Ramos (cell line): ENCODE results near the gene IGF2BP2.
"Not testable (repeated sequence)": the region's sequence is repeated elsewhere in the genome, so short reads cannot be mapped to it uniquely, and the experiment has no call there.

Source experiments
- in situ Hi-C: fragments of 300-500 bp; cut with MboI; formaldehyde crosslinking; loops from one replicate; pipeline ENCODE4 v1.14.3; 2022; ENCODE audit warnings: low sequenced_read_pairs; ENCODE audit not compliant: unreplicated experiment

IGF2BP2 gene

DNA sequence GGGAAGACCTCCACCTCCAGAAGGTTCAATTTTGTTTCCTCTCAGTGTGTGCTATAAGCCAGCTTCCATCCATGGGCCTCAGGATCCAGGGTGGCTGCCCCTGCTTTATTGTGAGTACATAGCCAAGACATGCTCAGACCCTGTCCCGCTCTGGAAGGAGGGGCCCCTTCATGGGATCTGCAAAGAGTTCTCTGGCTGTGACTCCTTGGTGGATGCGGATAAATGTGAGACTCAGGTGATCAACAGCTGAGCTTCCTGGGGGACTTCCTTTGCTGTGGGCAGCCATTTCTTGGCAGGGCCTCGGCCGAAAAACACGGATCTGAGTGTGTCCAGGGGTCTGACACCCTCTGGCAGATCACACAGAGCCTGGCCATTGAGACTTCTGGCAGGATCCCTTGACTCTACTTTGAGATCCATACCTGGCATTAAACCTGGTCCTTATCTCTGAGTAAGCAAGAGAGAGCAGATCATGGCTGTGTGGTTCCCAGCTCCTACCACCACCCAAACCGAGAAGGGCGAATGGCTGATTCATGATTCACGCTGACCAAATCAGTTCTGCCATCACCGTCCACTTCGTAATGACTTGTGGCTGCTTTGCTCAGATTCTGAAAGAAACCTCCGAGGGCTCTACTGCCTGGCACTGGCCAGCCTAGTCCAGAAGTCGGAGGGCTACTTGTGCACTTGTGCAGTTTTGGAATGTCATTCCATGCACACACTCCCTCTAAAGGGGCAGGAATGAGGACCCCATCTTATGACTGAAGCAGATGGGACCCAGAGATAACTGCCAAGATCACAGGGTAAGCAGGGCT lies 170.7 kb downstream of the IGF2BP2 start:
- in situ Hi-C loops, result no loop called here

DNA sequence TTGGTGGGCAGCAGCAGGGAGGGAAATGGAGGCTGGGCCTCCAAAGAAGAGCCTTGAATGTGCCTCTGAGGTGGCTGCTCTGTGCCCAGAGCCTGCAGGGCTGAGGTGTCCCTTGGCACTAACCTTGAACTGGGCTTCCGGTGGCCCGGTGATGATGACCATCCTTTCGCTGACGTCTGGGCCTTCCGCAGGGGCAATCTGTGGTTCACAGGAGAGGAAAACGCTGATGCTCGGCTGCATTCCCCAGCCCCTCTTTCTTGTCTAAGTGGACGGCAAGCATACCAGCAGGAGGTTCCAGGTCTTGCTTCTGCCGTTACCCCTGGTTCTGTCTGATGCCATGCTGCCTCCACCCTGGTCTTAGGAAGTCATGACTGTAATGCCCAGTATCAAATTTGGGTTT lies 172.9 kb downstream of the IGF2BP2 start:
- in situ Hi-C loops, result no loop called here

DNA sequence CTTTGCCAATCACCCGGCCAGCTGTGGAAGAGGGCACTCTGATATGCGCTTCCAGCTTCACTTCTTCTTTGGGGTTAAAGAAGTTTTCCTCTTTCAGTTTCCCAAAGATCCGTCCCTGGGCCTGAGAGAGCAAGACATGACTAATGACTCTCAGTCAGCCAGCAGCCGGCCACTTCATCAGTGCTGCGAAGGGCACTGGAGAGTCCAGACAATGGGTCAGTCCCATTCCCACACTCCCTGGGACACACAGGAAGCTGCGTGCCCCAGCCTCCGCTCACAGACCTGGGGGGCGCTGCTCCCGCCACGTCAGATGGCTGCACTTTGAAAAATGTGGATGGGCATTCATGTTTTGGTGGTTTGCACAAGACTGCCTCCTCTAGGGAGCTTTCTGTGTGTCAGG lies 175.4 kb downstream of the IGF2BP2 start:
- in situ Hi-C loops, result no loop called here

DNA sequence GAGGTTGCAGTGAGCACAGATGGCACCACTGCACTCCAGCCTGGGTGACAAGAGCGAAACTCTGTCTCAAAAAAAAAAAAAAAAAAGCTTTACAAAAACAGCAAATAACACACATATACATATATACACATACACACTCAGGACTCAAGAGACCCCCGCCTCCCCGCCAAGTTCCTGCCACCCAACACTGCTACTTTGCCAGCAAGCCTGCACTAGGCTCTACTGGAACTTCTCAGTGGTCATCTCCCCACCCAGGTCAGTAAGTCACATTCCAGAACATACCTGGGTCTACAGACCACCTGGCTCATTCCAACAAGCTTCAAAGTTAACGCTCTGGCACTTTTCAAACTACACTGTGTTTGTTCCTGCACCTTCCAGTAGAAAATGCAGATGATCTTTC lies 176.4 kb downstream of the IGF2BP2 start:
- in situ Hi-C loops, result no loop called here

DNA sequence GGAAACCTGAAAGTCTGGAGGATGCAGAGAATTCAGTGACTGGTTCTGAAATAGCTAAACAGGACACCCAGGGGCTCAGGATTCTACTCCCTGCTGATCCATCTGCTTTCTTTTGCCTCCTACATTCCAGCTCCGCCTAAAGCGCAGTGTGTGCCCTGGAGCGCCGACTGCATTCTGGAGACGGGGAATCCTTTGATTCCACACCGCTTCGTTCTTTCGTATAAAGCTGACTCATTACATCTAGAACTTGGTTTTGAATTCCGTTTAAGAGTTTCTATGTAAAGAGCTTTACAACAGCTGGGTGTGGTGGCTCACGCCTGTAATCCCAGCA lies 177.0 kb downstream of the IGF2BP2 start:
- in situ Hi-C loops, result no loop called here

DNA sequence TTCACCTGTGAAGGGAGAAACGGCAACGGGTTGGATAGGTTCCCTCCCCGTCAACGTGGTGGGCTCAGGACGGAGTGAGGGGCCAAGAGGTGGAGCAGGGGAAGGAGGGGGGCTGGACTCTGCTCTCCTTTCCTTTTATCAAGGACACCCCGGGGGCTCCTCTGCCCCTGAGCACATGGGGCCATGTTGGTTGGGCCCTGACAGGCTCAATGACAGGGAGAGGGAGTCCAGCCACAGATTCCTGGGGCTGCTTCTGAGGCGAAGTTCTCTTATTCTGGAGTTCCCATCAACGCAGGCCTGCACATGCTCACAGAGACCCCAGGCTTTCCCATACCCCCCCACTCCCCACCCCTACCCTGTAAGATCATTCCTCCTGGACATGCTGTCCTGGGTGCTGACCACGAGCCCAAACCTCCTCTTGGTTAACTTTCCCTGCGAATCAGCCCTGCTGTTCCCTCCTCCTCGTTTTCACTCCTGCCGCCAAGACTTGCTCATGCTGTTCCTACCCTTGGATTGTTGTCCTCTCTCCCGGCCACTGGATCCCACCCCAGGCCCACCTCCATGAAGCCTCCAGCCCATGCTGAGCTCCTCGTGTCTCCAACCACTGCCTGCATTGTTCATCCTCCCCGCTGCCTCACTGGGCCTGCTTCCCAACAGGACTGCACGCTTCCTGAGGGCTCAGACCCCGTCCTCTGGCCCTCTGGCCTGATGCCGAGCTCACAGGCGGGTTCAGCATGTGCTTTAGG lies 177.5 kb downstream of the IGF2BP2 start:
- in situ Hi-C loops, result no loop called here

DNA sequence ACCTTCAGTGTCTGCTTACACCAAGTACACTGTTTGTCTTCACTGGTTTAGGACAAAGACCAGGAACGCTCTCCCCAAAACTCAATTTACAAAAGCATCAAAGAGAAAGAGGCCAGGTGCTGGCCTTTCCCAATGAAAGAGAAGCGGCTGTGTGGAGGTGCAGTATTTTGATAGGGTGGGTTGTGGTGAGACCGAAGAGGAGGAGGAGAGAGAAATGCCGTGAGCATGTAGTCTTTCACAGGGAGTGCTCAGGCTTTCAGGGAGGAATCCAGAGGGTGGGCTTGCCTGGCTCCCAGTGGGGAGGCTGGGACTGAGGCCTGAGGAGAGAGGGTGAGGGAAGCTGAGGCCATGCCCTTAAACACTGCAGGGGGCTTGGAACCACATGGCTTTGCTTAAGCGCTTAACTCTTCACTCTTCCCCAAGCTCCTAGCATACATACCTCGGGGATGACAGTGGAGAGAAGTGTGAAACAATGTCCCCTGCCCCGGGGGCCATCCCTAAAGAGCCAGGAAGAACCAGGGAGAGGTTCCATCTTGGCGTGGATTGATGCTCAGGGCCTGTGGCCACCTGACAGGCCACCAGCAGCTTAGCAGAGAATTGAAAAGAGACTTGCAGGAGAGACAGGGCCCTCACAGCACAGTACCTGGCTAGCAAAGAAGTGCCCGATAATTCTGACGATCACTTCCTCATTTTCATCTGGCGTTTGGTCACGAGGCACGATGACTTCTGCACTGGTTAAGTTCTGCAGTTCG lies 178.3 kb downstream of the IGF2BP2 start:
- in situ Hi-C loops, result no loop called here

DNA sequence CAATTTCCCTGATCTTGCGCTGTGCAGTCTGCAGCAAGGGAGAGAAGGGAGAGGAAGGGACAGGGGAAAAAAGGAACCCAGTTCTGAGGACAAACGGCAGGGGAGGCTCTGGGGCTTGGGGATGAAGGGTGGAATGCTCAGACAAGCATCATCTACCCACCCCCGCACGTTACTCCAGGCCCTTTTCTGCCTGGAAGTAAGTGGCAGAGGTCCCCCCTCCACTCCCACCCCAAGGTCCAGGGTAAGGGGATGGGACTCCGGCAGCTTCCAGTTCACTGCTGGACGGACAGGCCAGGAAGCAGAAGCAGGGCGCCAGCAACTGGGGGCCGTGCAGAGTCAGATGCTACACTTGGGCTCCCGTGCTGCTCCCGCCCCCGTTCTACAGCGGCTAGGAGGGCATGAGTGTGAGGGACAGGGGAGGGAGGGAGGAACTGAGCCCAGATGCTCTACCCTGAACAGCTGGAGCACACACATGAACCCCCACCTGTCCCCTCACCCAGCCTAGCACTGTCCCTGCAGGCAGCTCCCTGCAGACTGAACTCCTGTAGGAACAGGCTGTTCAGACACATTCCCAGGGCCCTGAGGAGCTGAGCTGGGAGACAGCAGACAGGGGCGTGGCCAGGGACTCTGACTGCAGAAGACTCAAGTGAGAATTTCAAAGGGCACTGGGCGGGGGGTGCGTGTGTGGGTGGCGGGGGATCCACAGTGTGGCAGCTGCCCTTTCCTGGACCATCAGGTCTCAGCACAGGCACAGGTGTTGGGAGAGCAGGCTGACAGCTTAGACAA lies 179.1 kb downstream of the IGF2BP2 start:
- in situ Hi-C loops, result no loop called here

DNA sequence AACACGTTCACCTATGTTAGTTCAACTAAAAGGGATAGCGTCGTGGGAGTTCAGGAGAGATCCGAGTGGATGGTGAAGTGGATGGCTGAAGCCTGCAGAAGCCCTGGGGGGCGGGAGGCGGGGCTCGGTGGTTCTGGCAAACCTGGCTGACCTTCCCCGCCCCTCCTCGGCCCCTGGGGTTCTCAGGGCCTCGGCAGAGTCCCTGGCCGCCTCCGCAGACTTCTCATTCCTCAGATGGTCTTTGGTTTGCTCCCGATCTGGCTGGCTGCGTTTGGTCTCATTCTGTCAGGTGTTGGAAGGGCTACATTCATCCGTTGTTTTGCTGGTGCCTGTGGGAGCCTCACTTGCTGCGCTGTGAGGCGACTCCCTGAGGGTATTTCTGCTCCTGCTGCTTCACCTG lies 179.7 kb downstream of the IGF2BP2 start:
- in situ Hi-C loops, result not testable (repeated sequence)

DNA sequence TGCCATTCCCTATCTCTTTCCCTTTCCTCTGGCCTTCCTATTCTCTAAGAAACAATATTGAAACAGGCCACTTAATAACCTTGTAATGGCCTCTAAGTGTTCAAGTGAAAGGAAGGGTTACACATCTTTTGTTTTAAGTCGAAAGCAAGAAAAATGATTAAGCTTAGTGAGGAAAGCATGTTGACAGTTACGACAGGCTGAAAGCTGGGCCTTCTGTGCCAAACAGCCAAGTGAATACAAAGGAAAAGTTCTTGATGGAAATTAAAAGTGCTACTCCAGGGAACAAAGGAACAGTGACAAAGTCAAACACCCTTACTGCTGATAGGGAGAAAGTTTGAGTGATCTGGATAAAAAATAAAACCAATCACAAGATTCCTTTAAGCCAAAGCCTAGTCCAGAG lies 184.5 kb downstream of the IGF2BP2 start:
- in situ Hi-C loops, result no loop called here

DNA sequence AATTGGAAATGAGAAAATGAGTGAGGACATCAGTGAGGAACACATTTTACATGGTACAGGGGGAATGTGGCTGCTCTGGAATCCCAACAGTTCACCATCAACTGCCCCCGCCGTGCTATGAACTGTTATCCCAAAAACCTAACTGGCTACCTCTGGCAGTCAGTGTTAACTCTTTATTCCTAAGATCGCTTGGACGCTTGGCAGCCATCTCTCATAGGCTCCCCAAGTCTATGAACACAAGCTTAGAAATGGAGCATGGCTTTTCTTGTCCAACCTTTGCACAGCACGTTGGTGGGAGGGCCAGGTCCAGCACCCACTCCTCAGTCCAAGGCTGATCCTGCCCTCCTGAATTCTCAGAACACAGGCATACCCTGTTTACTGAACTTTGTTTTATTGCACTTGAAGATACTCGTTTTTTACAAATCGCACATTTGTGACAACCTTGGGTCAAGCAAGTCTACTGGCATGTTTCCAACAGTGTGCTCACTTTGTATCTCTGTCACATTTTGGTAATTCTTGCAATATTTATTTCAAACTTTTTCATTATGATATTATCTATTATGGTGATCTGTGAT lies 185.1 kb downstream of the IGF2BP2 start:
- in situ Hi-C loops, result no loop called here

DNA sequence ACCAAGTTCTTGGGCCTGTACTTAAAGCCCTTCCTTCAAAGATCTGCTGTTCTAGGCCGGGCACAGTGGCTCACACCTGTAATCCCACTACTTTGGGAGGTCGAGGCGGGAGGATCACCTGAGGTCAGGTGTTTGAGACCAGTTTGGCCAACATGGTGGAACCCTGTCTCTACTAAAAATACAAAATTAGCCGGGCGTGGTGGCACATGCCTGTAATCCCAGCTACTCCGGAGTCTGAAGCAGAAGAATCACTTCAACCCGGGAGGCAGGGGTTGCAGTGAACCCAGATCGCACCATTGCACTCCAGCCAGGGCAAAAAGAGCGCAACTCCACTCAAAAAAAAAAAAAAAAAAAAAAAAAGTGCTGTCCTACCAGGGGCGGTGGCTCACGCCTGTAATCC lies 186.2 kb downstream of the IGF2BP2 start:
- in situ Hi-C loops, result not testable (repeated sequence)

DNA sequence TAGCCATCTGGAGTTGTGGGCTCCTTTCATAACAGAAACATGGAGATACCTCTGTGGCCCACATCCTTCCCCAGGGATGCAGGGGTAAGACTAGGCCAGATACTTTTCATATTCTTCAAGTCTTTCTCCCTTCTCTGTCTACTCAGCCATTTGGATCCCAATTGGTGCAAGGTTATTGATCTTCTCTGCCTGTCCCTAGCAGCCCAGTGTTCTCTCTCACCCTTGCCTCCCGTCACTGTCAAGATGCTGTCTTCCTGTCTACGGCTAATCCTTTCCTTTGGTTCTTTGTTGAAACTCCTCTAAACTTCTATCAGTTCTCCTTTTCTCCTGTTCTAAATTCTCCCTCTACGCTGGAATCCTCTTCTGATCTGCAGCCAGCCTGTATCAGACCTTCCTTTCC lies 187.5 kb downstream of the IGF2BP2 start:
- in situ Hi-C loops, result no loop called here

DNA sequence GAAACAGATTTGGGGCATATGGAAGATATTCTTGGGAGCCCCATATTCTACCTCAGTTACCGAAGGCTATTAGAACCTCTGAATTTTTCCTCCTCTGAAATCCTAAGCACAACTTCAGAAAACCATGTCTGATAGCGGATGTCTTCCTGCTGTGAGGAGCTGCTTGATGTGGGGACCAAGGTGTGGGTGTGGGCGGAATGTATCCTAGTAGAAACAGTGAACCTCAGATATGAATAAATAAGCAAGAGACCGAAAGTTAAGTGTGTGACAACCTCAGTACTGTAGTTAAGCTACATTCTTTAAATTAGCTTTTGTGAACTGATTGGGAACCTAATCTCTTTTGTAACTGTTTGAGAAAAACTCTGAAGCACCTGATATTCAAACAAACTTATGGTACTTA lies 191.8 kb downstream of the IGF2BP2 start:
- in situ Hi-C loops, result no loop called here

DNA sequence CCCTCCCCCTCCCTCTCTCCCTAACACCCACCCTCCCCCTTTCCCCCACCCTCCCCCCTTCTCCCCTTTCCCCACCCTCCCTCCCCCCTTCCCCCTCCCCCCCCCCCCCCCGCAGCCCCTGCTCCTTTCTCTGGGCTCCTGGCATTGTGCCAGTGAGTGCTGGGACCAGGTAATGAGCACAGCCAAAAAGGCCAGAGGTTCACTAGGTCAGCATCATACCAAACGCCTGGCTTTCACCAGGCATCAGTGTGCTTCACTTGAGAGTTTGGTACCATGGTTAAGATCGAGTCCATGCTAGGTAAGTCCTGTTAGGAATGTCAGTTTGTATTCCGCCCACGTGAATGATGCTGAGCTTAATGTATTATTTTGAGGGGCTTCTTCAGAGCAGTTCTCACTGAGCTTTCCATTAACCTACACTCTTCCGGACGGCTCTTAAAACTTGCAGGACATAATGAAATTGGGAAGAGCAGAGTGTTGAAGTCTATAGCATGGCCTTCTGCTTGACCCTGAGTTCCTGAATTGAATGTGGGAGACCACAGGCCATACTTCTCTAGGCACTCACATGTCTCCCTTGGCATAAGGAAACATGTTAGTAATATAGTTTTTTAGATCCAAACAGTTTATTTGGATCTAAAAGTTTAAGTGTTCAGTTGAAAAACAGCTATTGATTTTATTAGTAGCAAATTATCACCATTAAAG lies 193.2 kb downstream of the IGF2BP2 start:
- in situ Hi-C loops, result no loop called here

DNA sequence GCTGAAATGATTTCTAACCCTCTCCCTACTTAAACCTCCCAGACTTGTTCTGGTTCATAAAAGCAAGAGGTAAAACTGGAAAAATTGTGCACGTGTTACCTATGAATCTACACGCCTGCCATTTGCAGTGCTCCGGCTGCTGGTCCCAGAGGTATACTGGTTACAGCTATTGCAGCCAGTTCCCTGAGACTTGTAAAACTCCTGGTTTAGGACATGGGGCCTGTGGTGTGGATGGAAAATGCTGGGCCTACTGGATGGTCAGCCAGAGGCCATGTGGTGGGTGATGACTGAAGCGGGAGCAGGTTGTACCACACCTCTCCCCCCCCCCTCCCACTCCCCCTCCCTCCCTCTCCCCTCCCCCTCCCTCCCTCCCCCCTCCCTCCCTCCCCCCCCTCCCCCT lies 193.7 kb downstream of the IGF2BP2 start:
- in situ Hi-C loops, result no loop called here

DNA sequence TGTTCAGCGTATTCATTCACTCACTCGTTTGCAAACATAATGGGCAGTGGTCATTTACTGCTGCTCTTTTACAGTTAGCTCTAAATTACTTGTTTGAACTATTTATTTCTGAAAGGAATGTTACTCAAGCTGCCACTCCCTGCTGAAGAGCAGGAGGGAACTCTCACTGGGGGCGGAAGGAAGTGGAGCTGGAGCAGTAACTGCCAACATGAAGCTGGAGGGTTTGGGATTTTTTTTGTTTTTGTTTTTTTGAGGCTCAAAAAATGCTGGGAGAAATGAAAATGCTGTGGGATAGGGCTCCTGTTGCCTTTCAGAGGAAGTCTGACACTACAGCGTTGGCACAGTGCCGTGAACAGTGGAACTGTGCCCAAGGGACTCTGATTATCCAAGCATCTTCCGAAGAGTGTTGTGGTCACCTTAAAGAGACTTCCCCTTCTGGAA lies 194.6 kb downstream of the IGF2BP2 start:
- in situ Hi-C loops, result no loop called here

DNA sequence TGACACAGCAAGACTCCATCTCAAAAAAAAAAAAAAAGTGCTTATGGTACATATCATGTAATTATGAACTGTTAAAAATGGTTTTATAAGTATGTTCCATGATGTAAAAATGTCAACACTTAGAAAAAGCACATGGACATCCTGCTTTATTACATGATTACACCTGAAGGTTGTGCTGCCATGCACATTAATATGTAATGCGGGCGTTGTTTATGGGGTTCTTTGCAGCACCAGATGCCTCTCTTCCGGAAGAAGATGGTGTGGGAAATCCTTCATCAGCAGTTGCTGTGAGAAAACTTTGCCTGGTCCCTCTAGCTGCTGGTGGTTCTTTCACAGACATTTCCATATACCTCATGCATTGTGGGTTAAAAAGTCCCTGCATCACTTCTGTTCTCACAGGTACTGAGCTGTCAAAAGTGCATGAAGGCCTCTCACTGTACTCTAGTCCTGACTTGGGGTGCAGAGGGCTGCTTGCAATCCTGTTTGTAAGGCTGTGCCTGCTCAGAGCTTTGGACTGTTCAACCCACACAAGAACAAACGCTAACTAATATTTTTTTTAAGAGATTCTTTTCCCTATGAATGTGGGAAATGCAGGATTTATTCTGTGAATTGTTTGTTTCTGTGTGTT lies 195.2 kb downstream of the IGF2BP2 start:
- in situ Hi-C loops, result no loop called here

DNA sequence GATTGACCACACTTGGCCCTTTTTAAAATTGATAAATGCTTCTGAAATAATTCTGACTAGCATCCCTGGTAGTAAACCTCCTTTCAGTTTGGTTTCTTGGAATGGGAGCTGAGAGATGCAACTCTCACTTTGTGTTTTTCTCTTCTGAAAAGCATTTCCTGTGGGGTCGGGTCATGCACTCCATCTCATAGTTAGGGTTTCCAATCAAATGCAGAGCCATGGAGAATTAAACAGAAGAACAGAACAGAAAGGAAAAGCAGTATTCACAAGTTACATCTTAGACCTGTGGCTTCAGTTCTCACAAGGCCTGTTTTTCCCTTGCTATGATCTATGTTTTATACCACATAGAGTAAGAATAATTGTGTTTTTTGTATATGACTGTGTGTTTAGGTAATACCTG lies 199.1 kb downstream of the IGF2BP2 start:
- in situ Hi-C loops, result no loop called here
